GM13977 (cell line): ENCODE results near the gene VPS18.
A peak's percentile ranks its signal among the peaks of the same experiment; 100 is the strongest.

Source experiments
- DNase-seq: peaks from one replicate; pipeline ENCODE4 v3.0.0; 2012; ENCODE audit warnings: low spot score
- CTCF ChIP-seq: IDR thresholded peaks from 2 replicates; pipeline ENCODE4 v1.5.1; 2012; ENCODE audit warnings: mild to moderate bottlenecking, control low read depth; ENCODE audit not compliant: insufficient read depth; ENCODE audit errors: extremely low read depth, missing control alignments
- in situ Hi-C: fragments of 300-500 bp; cut with MboI; formaldehyde crosslinking; loops from one replicate; pipeline ENCODE4 v1.12.0; 2022; ENCODE audit warnings: low sequenced_read_pairs, low pct_unique_long_range_greater_than_20kb, mixed read lengths, inconsistent platforms; ENCODE audit not compliant: unreplicated experiment

The VPS18 gene

GRCh38 chr15:40891138-40891537 lies 3.1 kb upstream of the VPS18 start:
- DNase-seq: no peak
- TF ChIP-seq CTCF: no peak
- in situ Hi-C loops: loop anchor here (5.0 kb wide), 1 partner anchor 34 kb away; no protein-coding TSS in a partner anchor

DNA sequence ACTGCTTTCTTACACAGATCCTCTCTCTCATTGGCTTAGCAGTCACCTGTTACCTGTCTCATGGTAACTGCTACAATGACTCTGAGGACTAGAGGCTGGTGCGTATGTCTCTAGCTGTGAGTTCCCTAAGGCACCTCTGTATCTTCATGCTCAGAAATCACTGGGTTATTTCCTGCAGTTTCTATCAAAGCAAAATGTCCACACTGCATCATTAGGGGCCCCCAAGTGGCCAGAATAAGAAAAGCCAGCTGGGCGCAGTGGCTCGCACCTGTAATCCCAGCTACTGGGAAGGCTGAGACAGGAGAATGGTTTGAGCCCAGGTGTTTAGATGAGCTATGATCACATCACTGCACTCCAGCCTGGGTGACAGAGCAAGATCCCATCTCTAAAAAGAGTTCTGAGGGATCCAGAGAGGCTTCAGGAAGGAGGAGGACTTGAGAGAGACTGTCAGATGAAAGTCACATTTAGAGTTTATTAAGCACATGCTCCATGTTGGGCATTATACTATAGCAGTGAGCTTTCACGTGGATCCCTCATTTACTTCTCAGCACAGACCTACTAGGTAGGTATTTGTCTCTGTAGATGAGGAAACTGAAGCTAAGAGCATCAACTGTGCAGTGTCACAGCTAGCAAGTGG lies 2.3 kb upstream of the VPS18 start:
- in situ Hi-C loops: loop anchor here (5.0 kb wide), 1 partner anchor 35 kb away; no protein-coding TSS in a partner anchor
- DNase-seq: peak; percentile 63
- TF ChIP-seq CTCF: peak; percentile 86

DNA sequence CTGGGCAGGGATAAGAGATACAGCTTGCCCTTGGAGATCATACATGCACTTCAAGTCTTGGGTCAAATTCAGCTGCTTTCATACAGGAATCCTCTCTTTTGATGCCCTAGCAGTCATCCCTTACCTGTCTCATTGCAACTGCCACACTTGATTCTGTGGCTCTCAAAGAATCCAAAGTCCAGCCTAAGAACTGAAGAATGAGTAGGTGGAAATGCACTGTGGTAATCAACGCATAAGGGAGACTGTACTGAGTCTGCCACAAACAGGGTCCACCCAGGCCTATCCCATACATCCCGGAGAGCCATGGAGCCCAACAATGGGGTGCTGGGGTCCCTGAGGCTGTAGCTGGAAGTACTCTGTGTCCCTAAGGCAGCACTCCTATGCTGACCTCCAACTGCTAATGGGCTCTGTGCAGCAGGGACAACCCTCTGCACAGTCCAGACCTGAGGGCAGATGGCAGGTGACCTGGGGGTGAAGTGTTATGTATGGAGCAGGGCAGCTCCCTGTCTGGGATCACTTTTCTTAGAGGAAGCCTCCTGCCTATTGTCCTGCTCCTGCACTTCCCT lies 1.7 kb upstream of the VPS18 start:
- TF ChIP-seq CTCF: no peak
- DNase-seq: no peak
- in situ Hi-C loops: loop anchor here (5.0 kb wide), 1 partner anchor 35 kb away; no protein-coding TSS in a partner anchor

DNA sequence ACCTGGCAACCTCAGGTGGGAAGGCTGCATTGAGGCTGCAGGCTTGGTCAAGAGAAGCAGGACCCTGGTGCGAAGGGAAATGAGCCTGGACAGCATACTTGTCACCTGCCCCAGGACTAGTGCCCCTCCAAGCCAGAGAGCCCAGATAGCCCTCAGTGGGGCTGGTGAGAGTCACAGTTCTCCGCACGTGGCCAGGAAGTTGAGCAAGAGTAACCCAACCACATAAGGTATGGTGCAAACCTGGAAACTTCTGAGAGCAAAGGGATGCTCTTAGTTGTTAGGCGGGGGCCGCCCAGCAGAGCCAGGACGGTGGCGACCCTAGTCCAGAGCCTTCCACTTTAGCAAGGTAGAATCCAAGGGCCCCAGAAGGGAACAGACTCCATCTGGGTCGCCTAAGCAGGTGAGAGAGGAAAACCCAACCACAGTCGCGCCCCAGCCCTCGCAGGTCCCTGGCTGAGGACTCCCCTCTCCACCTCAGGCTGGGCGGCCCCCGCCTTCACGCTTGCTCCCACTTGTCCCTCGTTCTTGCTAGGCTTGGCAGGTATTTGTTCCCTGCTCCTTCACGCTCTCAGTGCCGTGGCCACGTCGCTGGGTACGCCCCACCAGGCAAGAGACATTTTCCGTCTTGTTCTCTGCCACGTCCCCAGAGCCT lies 1.1 kb upstream of the VPS18 start:
- in situ Hi-C loops: loop anchor here (5.0 kb wide), 1 partner anchor 36 kb away; no protein-coding TSS in a partner anchor
- no peak for DNase-seq
- no peak for TF ChIP-seq CTCF

GRCh38 chr15:40894681-40895448 lies 615 bp downstream of the VPS18 start:
- peak; percentile 46 for TF ChIP-seq CTCF
- peak; percentile 73 for DNase-seq
- in situ Hi-C loops: loop anchor here (5.0 kb wide), 1 partner anchor 38 kb away; no protein-coding TSS in a partner anchor

DNA sequence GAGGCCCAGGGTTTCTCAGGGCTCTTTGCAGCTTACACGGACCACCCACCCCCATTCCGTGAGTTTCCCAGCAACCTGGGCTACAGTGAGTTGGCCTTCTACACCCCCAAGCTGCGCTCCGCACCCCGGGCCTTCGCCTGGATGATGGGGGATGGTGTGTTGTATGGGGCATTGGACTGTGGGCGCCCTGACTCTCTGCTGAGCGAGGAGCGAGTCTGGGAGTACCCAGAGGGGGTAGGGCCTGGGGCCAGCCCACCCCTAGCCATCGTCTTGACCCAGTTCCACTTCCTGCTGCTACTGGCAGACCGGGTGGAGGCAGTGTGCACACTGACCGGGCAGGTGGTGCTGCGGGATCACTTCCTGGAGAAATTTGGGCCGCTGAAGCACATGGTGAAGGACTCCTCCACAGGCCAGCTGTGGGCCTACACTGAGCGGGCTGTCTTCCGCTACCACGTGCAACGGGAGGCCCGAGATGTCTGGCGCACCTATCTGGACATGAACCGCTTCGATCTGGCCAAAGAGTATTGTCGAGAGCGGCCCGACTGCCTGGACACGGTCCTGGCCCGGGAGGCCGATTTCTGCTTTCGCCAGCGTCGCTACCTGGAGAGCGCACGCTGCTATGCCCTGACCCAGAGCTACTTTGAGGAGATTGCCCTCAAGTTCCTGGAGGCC lies 5.4 kb downstream of the VPS18 start:
- TF ChIP-seq CTCF: no peak
- in situ Hi-C loops: no loop called here

More for the DNA sequence above, 5.4 kb downstream of the VPS18 start:
- no peak for DNase-seq
